Measurements from ENCODE around the gene STK24. TPM values are rescaled to one million over a fixed set of nuclear protein-coding genes. Genes with fewer than 3 reads are reported as not detected.

The STK24 gene
- polyA plus RNA-seq, 1 donor: 124 TPM

DNA sequence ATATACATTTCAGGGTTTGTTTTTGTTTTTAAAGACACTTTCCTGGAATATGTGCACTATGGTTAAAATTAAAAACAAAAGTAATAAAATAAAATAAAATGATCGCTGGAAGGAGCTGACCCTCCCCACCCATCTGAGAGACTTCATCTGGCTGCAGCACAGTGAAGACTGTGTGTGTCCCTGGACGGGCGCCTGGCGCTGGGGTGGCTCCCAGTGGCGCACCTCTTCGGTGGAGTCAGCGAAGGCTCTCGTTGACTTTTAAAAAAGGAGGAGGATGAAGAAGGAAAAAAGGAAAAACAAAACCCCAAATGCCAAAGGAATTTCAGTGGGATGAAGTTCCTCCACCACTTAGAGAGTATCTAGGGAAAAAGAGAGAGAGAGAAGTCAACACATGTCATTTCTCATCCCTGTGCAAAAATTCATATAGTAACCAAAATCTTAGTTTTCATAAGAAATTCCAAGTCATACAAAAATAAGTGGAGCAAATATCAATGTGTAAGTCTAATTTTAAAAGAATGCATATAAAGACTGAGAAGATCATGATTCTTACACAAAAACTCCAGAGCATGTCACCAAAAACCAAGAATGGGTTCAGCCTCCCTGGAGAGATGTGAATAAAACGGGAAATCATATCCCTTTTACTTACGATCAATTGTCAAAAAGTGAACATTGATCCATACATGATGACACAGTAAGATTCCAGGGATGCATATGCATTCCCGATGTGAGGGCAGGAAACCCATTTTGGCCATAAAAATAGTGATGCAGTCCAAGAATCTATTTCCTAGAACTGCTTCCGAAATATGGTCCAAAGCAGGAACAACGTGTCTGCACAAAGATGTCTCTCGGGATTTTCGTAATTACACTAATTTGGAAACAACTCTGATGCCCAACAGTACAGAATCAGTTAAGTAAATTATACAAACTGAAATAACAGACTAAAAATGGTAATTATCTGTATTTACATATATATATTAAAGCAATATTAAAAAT, 123.8 kb downstream of the STK24 start:
- no peak for DNase-seq

DNA sequence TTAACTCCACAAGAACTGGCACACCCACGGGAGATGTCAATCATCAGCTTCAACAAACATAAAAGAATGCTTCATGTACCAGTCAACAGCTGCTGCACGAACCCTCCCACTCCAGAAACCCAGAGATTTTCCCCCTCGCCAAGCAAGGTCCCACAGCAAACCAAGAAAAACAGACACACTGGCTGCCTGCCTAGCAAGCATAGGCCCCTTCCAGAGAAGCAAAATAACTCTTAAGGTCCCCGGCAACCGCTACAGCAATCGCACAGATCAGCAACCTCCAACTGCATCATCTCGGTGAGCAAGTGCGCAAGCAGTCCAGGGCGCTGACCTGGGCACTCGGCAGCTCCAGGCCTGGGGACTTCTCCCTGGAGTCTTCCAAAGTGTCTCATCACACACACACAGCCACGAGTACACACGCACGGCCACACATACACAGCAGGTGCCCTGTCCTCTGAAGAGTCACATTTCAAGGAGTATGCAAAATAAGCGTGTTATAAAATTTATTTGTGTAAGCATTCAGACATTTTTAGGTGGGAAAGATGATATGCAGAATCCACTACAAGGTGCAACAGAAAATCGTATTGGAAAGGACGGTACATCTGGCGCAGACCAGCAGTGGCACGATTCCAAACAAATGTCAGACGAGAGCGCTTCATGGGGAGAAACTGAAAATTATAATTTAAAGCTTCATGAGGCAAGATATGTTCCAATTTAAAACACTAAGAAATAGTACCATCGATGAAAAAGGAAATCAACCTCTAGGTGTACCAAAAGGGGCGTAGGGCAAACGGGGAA, 125.0 kb downstream of the STK24 start:
- DNase-seq: no peak

DNA sequence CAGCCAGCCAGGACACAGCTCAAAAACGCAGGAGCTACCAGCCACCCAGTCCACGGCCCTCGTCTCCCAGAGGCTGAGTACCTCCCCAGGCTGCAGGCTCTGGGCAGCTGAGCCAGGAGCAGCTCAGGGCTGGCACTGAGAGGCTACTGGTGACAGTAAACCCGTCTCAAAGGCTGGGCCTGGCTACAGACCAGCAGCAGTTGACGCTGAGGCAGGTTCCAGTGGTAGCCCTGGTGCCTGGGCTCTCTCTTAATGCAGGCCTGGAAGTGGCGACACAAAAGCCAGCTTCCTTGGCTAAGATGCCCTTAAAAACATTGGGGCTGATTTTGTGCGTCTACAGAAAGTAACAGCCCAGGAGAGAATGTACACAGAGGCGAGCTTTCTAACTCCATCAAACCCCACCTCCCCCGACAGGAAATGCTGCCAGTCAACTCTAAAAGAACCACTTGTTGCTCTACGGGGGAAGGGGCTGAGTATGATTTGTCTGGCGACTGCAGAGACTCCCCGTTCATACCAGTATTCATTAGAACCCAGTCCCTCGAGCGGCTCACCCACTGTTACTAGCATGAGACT, 126.3 kb downstream of the STK24 start:
- no peak for DNase-seq

DNA sequence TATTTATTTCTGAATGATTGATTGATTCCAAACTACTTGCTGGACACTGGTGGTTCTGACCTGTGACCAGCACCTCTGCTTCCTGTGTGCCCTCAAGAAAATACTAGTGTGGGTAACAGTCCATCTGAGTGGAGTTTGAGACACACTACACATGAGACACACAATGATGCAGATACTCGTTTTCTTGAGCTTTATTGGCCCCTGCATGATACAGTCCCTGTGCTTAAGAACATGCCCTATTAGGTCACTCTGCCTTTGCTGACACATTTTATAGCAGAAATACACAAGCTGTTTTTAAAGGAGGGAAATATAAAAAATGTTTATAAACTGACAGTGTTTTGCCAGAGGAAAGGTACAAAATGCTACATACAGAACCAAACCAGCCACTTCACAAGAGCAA, 126.9 kb downstream of the STK24 start:
- no peak for DNase-seq

DNA sequence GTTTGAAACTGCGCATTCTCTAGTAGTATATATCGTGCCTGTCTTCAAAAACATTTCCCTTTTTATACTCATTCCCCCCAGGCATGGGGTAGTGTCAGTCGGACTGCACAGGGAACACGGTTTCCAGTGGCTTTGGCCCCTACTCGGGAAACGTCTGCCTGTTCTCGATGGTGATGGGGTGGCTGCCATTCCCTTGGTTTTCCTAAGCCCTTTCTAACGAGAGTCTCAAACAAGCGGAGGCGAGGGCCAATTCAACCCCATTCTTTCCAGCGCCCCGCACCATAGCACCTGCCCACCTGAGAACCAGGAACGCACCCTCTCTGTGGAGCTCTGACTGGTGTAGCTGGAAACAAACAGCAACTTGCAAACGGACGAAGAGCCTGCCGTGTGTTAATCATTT, 127.6 kb downstream of the STK24 start:
- no peak for DNase-seq

DNA sequence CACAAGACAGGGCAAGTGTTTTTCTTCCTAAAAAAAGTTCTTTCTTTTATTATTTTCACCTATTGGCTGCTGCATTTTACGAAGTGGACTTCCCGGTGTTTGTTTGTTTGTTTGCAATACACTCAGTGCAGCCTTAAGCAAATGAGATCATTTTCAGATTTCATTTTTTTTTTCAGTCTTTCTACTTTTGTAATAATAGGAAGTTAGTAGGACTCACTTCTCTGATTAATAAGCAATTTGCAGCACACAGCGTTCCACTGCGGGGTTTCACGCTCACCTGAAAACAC, 128.3 kb downstream of the STK24 start:
- no peak for DNase-seq

DNA sequence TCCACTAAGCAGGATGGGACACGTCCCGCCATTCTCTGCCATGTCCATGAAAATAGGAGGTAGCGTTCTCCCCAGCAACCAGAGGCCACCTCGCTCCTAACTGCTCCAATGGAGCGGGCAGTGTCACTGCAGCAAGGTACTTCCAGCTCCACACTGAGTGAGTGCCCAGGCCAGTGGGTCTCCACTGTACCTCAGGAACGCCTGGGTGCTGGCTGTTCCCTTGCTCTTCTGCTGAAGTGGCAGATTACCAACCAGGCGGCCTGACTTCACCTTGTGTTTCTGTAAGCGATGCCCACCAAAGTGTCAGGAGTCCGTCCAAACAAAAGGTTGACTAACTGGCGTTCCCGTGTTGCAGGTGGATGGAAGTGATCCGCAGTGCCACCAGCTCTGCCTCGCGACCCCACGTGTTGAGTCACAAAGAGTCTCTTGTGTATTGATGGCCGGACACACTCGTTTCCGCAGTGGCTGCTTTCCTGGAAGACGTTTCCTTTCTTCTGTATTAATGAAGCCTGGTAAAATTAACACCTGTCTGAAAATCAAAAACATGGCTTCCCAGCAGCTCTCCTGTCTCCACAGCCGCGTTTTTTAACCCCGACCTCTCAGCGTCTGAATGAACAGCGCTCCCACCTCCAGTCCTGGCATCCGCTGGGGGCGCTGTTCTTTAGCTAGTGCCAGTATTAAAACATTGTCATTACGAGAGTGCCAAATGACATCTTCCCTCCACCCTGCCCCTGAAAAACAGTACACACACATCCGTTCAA, 128.8 kb downstream of the STK24 start:
- peak; percentile 65 for DNase-seq

DNA sequence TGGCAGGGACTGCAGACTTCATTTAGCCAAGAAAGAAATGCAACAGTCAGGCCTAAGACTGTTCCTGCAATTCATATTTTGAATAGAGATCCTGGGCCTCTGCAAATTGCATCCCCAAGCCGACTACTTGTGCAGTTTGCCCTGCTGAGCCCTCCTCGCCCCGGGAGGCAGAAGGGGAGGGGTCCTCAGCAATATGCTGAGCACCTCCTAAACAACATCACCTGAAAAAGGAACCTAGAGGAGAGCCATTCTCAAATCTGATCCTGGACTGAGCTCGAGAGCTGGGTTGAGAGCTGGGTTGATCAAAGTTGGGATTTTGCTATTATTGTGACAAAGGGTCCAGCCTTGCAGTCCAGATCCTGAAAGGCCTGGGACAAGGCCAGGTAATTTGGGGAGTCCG, 129.8 kb downstream of the STK24 start:
- DNase-seq: no peak

DNA sequence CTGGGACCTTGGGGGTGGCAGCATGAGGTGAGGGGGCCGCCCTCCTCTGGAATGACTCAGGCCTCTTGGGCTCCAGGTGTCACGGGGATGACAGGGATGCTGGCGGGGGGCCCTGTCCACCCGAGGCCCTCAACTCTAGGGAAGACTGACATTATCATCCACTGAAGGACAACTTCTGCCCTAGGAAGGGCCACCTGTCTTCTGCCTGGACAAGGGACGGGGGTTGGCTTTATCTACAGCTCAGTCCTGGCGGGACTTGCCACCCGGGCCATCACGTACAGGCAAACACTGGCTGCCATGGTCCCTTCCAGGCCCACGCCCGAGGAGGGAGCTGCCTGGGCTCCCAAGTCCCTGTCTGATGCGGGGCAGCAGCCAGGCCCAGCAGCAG, 130.7 kb downstream of the STK24 start:
- DNase-seq: no peak

DNA sequence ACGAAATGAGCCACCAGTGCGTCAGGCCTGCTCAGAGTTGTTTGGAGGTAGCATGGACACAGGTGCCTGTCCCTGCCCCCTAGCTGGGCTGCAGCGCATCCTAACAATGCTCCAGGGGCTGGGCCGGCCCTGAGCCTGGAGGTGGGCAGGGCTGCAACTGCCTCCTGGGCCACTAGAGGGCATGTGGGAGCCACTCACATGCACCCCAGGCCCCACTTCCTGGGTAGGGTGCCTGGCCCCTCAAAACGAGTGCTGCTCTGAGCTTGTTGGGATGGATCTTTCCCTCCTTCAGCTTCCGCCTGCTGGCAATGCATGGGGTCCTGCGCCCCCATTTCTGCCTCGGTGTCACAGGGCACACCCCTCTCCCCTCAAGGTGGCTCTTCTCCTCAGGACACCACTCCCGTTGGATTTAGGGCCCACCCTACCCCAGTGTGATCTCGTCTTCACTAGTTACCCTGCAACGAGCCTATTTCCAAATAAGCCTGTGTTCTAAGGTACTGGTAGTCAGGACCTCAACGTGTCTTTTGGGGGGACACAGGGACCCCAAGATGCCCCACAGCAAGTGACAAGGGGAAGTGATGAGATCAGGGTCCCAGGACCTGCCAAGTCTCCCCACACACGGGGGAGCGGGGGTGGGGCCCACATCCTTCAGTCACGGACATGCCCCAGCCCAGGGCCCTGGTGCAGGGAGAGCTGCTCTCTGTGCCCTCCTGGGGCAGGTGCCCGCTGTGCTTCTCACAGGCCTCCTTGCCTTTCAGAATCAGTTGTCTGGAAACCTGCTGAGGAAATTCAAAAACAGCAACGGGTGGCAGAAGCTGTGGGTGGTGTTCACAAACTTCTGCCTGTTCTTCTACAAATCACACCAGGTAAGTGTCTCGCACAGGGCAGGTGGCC, 131.3 kb downstream of the STK24 start:
- no peak for DNase-seq

DNA sequence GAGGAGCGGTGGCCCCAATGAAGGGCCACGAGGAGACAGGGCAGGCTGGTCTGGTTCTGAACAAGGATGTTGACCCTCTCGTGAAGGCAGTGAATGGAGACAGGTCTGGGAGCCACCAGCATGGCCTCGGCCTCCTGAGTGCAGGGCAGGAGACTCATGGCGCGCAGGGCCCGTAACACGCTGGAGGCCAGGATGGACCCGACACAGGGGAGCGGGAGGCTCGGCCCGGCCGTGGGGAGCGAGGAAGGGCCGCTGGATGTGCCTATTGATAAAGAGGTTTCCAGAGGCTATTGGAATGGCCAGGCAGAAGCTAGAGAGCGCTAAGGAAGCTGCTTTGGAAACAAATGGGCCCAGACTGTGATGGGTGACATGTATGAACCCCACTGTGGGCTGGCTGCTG, 132.5 kb downstream of the STK24 start:
- no peak for DNase-seq

DNA sequence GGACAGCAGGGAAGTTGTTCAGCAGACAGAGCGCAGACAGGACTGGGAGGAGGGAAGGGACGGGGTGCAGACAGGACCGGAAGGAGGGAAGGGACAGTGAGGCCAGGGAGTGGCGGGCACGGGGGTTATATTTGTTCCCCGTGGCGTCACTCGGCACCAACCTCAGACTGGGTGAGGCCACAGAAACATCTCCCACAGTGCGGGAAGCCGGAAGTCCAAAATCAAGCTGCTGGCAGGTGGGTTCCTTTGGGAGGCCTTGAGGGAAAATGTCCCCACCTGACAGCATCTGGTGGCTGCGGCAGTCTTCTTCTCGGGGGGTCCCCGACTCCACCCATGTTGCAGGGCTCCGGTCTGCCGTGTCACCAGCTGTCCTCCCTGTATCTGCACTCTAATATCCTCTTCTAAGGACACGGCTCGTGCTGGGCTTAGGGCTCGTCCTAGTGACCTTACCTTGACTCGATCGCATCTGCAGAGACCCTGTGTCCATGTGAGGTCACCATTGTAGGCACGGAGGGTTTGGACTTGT, 133.0 kb downstream of the STK24 start:
- no peak for DNase-seq

DNA sequence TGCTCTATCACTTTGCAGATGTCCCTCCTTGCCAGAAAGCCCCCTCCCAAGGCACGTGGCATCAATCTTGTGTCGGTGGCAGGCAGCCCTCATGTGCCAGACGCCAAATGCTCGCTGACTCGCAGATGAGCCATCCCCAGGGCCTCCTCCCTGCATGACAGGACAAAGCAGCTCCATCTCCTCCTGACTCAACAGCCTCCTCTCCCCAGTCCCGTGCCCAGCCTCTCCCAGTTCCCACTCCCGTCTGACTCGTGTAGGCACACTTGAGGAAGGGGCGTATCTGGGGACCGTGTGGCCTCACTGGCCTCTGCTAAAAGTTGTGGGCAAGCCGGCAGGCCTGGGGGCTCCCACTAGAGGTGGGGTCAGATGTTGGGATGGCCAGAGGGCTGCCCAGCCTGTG, 133.6 kb downstream of the STK24 start:
- no peak for DNase-seq

DNA sequence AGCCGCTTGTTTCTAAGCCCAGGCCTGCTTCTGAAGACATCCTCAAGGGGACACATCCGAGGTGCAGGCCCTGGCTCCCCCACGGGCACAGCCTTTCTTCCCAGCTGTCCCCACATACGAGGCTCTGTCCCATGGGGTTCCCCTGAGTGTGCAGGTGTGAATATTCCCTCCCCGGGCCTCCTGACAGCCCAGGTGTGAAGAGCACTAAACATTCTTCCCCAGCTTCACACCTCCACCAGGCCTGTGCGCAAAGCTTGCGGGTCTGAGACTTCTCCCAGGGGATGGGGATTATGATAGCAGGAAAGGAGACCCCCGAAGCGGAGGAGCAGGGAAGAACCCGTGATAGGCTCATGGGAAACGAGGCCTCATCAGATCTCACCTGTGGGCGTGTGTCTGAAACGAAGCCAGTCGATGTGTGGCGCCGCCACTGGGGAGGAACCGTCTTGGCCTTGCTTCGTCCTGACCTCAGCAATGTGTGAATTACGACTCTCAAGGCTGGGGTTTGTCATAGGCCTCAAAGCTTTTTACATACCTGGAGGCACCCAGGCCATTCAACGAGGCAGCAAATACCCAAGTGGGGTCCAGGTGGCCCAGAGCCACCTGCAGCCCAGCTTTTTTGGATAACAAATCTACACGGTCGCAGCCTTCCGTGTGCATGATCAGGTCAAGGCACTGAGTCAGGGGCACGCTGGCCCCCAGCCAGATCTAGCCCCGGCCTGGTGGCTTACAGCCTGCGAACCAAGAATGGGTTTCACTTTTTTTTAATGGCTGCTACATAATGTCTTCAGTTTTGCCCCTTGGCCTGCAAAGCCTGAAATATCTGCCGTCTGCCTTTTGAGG, 134.3 kb downstream of the STK24 start:
- no peak for DNase-seq

DNA sequence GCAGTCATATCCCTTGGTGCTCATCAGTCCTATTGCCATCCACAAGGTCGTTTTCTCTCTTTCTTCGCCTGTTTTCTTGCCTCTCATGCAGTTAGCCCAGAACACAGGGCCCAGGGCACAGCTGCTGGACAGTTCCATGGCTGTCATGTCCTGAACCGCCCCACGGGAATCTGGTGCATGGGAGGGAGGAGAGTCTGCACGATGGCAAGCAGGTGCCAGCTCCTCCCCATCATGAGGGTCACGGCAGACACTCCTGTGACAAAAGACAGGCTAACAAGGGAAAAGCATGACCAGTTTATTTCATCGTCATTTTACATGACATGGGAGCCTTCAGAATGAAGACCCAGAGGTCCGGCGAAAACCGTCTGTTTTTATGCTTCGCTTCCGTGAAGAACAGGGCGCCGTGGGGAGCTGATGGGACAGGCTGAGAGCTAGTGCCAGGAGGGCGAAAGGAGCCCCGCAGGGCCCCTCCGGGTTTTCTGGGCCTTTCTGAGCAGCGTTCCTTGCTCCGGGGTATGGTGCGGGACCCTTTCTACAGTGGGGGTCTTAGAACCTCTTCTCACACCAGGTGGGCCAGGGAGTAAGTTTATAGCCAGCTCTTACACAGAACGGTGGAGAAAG, 135.7 kb downstream of the STK24 start:
- no peak for DNase-seq

DNA sequence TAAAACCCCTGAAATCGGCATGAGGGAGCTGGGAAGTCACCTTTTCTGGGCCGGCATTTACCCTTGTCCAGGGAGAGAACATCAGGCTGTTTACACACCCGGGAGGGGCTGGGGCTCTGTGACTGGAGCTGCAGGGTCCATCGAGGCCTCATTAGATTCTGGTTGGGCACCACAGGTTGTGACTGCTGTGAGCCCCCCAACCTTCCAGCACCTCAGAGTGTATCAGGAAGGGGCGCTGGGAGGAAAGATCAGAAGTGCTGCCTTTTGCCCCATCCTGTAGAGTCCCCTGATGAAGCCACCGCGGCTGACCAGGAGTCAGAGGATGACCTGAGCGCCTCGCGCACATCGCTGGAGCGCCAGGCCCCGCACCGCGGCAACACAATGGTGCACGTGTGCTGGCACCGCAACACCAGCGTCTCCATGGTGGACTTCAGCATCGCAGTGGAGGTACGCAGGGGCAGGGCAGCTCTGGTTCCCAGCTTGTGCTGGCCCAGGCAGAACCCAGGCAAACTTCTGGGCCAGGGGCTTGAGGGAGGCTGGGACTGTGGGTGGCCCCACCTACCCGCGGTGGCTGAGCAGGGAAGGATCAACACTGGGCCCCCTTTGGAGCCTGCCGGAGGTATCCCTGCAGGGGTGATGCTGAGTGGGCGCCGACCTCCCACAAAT, 136.4 kb downstream of the STK24 start:
- DNase-seq: no peak

DNA sequence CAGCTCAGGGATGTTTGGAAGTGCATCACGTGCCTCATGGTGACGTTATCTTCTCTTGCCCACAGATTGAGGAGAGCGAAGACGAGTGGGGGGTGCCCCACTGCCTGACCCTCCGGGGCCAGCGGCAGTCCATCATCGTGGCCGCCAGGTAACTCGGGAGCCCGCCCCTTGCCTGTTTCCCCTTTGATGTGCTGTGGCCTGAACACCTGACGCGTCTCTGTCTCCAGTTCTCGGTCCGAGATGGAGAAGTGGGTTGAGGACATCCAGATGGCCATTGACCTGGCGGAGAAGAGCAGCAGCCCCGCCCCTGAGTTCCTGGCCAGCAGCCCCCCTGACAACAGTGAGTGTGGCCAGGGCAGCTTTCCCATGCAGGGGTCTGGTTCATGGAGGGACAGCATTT, 137.0 kb downstream of the STK24 start:
- no peak for DNase-seq

DNA sequence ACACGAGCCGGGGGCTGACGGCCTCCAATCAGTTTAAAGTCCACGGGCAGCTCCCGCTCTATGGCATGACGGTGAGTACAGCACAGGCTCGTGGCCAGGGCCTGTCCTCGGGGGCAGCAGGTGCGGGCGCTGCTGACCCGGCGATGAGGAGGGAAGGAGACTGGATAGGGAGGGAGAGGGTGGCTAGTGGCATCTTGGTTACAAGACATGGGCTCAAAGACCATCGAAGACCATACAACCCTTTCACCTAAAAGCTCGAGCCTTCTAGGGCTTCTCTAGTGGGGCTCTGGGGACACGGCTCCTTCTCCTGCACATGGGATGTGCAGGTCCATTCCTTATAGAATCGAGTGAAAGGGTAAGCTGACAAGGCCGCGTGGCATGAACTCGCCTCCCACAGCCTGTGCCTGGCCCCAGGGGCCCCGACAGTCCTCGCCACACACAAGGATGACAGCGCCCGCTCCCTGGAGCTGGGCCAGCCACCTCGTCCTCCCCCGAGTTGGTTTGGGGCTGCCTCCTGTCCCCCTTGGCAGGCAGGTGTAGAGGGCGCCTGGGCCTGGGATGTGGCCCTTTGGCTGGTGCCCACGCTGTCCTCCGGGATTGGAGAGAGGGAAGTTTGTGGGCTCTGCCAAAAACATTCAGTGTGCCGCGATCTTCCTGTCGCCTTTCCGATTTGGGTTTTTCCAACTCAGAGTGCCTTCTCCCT, 137.6 kb downstream of the STK24 start:
- no peak for DNase-seq
